Dendritic cell treated with granulocyte-macrophage colony-stimulating factor and Interleukin-4, amounts not matched to agents 40 ng/mL and 50 ng/mL, for 4 days (primary cell): ENCODE results near the gene SUMO2.
A peak's percentile ranks its signal among the peaks of the same experiment; 100 is the strongest.
"Not testable (repeated sequence)": the region's sequence is repeated elsewhere in the genome, so short reads cannot be mapped to it uniquely, and the experiment has no call there.

ENCODE experiments used
- H3K27ac Mint-ChIP-seq: one replicate; pipeline ENCODE4 v1.8.0; 2022; ENCODE audit warnings: mild to moderate bottlenecking, mixed read lengths
- H3K27me3 Mint-ChIP-seq: one replicate; pipeline ENCODE4 v1.8.0; 2022; ENCODE audit warnings: mild to moderate bottlenecking, mixed read lengths
- H3K36me3 Mint-ChIP-seq: one replicate; pipeline ENCODE4 v1.8.0; 2022; ENCODE audit warnings: low read depth, mixed read lengths
- H3K4me1 Mint-ChIP-seq: one replicate; pipeline ENCODE4 v1.8.0; 2022; ENCODE audit warnings: low read depth, mixed read lengths
- H3K4me3 Mint-ChIP-seq: one replicate; pipeline ENCODE4 v1.8.0; 2022; ENCODE audit warnings: mild to moderate bottlenecking, moderate library complexity, mixed read lengths
- H3K9me3 Mint-ChIP-seq: one replicate; pipeline ENCODE4 v1.8.0; 2022; ENCODE audit warnings: mixed read lengths
- intact Hi-C: fragments of 100-400 bp; cut with micrococcal nuclease; formaldehyde crosslinking; loops from one replicate; pipeline ENCODE4 v1.15.0; 2022

The SUMO2 gene

GRCh38 chr17:75182569-75183436 lies at the start of gene SUMO2:
Gene SUMO2 (minus strand): TSS chr17:75182959. CDS start chr17:75182834, 125 bp downstream.
- Mint-ChIP-seq H3K27ac (peak within 1 kb of the TSS; percentile 99), H3K4me3 (peak within 1 kb of the TSS; percentile 79), H3K36me3 (peaks cover 45% of the 10 kb centered on the region), H3K27me3 (no peaks in the 10 kb centered on the region), H3K4me1 (peaks cover 29% of the 10 kb centered on the region), H3K9me3 (no peaks in the 10 kb centered on the region)
- intact Hi-C loops, result no loop called here

- H3K9me3 Mint-ChIP-seq, result no peaks in the 10 kb centered on the region
- intact Hi-C loops, result no loop called here
- H3K4me3 Mint-ChIP-seq, result no peak overlapping the region
- peaks cover 45% of the 10 kb centered on the region for H3K4me1 Mint-ChIP-seq
- H3K27ac Mint-ChIP-seq, result peak overlapping the region; percentile 26
- no peaks in the 10 kb centered on the region for H3K27me3 Mint-ChIP-seq
- peaks cover 85% of the 10 kb centered on the region for H3K36me3 Mint-ChIP-seq
Observed at GRCh38 chr17:75231741-75232464, 49.1 kb upstream of the SUMO2 start.

GRCh38 chr17:75231071-75231470 lies 48.3 kb upstream of the SUMO2 start:
- Mint-ChIP-seq H3K4me3 (no peak overlapping the region), H3K36me3 (peaks cover 85% of the 10 kb centered on the region), H3K27me3 (no peaks in the 10 kb centered on the region), H3K27ac (peak overlapping the region; percentile 26), H3K4me1 (peaks cover 49% of the 10 kb centered on the region), H3K9me3 (no peaks in the 10 kb centered on the region)
- intact Hi-C loops, result no loop called here

DNA sequence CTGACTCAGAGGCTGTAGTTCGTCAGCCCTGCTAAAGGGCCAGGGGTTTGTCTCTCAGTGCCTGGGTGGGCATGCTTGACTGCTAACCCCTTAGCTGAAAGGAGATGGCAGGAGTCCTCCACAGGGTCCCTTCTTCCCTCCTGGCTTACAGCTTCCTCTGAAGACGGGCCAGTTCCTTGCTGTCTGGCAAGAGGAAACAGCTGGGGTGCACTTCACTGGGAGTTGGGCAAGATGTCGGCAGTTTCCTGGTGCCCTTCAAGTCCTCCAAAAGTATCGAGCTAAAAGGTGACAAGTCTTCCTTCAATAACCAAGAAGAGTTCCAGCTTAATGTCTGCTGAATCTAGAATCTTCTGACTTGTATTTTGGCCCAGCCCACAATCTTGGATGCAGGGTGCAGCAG lies 46.1 kb upstream of the SUMO2 start:
- Mint-ChIP-seq H3K27me3 (no peaks in the 10 kb centered on the region), H3K4me1 (peaks cover 70% of the 10 kb centered on the region), H3K9me3 (no peaks in the 10 kb centered on the region), H3K4me3 (no peak overlapping the region), H3K27ac (peak overlapping the region; percentile 88), H3K36me3 (peaks cover 85% of the 10 kb centered on the region)
- intact Hi-C loops, result no loop called here

DNA sequence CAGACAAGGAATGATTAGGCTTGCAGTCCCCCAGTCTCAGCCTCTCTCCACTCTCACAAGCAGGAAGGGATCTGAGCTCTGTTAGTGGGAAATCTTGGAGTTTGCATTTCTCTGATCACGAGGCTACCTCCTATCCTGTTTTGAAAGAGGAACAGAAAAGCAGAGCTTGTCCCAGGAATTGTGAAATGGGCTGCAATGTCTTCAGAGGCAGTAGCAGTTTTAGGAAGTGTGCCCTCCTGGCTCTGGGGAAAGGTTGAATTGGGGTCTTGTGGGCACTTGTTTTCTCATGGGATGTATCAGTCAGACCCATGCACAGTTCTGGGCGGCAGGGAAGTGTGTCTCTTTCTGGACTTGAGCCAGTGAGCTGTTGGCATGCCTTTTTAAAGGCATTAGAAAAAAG lies 45.5 kb upstream of the SUMO2 start:
- no peaks in the 10 kb centered on the region for H3K9me3 Mint-ChIP-seq
- H3K36me3 Mint-ChIP-seq, result peaks cover 85% of the 10 kb centered on the region
- H3K27me3 Mint-ChIP-seq, result no peaks in the 10 kb centered on the region
- H3K4me1 Mint-ChIP-seq, result peaks cover 70% of the 10 kb centered on the region
- intact Hi-C loops, result no loop called here
- peak overlapping the region; percentile 28 for H3K4me3 Mint-ChIP-seq
- H3K27ac Mint-ChIP-seq, result peak overlapping the region; percentile 88

DNA sequence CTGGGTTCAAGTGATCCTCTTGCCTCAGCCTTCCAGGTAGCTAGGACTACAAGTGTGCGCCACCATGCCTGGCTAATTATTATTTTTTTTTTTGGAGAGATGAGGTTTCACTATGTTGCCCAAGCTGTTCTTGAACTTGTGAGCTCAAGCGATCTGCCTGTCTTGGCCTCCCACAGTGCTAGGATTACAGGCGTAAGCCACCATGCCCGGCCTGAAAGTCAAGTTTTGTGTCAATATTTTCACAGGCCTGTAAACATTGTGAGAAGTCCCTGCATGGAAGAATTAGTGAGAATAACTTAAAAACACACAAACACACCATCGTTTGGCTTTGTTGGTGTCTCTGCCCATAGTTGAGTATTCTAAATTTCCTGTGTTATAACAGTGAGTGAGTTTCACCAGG lies 45.0 kb upstream of the SUMO2 start:
- H3K4me1 Mint-ChIP-seq, result peaks cover 70% of the 10 kb centered on the region

DNA sequence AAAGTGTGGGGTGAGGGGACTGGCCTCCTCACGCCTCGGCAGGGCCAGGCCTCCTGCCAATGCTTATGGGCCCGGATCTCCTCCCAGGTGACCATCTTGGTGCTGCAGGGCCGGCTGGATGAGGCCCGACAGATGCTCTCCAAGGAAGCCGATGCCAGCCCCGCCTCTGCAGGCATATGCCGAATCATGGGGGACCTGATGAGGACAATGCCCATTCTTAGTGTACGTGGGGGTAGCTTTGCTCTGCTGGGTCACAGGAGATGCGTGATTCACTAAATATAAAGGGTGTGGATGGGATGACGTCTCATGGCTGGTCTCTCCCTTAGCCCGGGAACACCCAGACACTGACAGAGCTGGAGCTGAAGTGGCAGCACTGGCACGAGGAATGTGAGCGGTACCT lies 42.3 kb upstream of the SUMO2 start:
- peaks cover 55% of the 10 kb centered on the region for H3K4me1 Mint-ChIP-seq
- H3K4me3 Mint-ChIP-seq, result no peak overlapping the region
- H3K27me3 Mint-ChIP-seq, result no peaks in the 10 kb centered on the region
- intact Hi-C loops, result no loop called here
- no peaks in the 10 kb centered on the region for H3K9me3 Mint-ChIP-seq
- peak overlapping the region; percentile 62 for H3K27ac Mint-ChIP-seq
- H3K36me3 Mint-ChIP-seq, result peaks cover 85% of the 10 kb centered on the region

More for the DNA sequence above, 45.0 kb upstream of the SUMO2 start:
- intact Hi-C loops, result no loop called here
- H3K36me3 Mint-ChIP-seq, result peaks cover 85% of the 10 kb centered on the region
- no peaks in the 10 kb centered on the region for H3K9me3 Mint-ChIP-seq
- no peaks in the 10 kb centered on the region for H3K27me3 Mint-ChIP-seq
- H3K27ac Mint-ChIP-seq, result peak overlapping the region; percentile 88
- peak overlapping the region; percentile 28 for H3K4me3 Mint-ChIP-seq

DNA sequence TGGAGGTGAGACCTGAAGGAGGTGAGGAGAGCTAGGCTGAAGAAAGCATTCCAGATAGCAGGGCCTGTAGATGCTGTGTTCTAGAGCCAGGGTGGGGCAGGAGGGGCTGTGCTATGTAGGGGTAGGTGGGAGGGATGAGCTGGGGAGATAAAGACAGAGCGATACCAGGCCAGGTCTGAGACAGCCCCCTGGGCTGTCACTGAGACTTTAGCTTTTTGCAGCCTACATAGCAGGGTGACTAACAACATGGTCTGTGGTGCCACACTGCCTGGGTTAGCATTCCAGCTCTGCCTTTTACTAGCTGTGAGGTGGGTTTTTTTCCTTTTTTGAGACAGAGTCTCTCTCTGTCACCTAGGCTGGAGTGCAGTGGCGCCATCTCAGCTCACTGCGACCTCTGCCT lies 37.1 kb upstream of the SUMO2 start:
- no peak overlapping the region for H3K4me3 Mint-ChIP-seq
- intact Hi-C loops, result no loop called here
- no peaks in the 10 kb centered on the region for H3K9me3 Mint-ChIP-seq
- no peaks in the 10 kb centered on the region for H3K27me3 Mint-ChIP-seq
- no peak overlapping the region for H3K27ac Mint-ChIP-seq
- peaks cover 13% of the 10 kb centered on the region for H3K4me1 Mint-ChIP-seq
- peaks cover 100% of the 10 kb centered on the region for H3K36me3 Mint-ChIP-seq

GRCh38 chr17:75218131-75218530 lies 35.4 kb upstream of the SUMO2 start:
- Mint-ChIP-seq H3K9me3 (no peaks in the 10 kb centered on the region), H3K27me3 (no peaks in the 10 kb centered on the region), H3K36me3 (peaks cover 100% of the 10 kb centered on the region), H3K4me1 (peaks cover 5% of the 10 kb centered on the region), H3K27ac (no peak overlapping the region), H3K4me3 (no peak overlapping the region)
- intact Hi-C loops, result no loop called here

GRCh38 chr17:75209061-75209460 lies 26.3 kb upstream of the SUMO2 start:
- no peaks in the 10 kb centered on the region for H3K27me3 Mint-ChIP-seq
- no peak overlapping the region for H3K27ac Mint-ChIP-seq
- no peaks in the 10 kb centered on the region for H3K9me3 Mint-ChIP-seq
- H3K4me3 Mint-ChIP-seq, result no peak overlapping the region
- intact Hi-C loops, result no loop called here
- peaks cover 21% of the 10 kb centered on the region for H3K4me1 Mint-ChIP-seq
- peaks cover 73% of the 10 kb centered on the region for H3K36me3 Mint-ChIP-seq

- peaks cover 64% of the 10 kb centered on the region for H3K36me3 Mint-ChIP-seq
- intact Hi-C loops, result no loop called here
- no peak overlapping the region for H3K27ac Mint-ChIP-seq
- peaks cover 21% of the 10 kb centered on the region for H3K4me1 Mint-ChIP-seq
- no peaks in the 10 kb centered on the region for H3K9me3 Mint-ChIP-seq
- H3K4me3 Mint-ChIP-seq, result no peak overlapping the region
- H3K27me3 Mint-ChIP-seq, result no peaks in the 10 kb centered on the region
Observed at GRCh38 chr17:75208161-75208560, 25.4 kb upstream of the SUMO2 start.

- Mint-ChIP-seq H3K36me3 (peaks cover 60% of the 10 kb centered on the region), H3K4me3 (no peak overlapping the region), H3K4me1 (peaks cover 21% of the 10 kb centered on the region), H3K9me3 (no peaks in the 10 kb centered on the region), H3K27ac (no peak overlapping the region), H3K27me3 (no peaks in the 10 kb centered on the region)
- intact Hi-C loops, result no loop called here
Observed at GRCh38 chr17:75207760-75208159, 25.0 kb upstream of the SUMO2 start.

GRCh38 chr17:75207050-75207407 lies 24.3 kb upstream of the SUMO2 start:
- Mint-ChIP-seq H3K27ac (peak overlapping the region; percentile 97), H3K4me1 (peaks cover 22% of the 10 kb centered on the region), H3K4me3 (peak overlapping the region; percentile 83), H3K36me3 (peaks cover 52% of the 10 kb centered on the region)
- H3K27me3 Mint-ChIP-seq, intact Hi-C loops, H3K9me3 Mint-ChIP-seq: not testable (repeated sequence)

GRCh38 chr17:75205793-75206163 lies 23.0 kb upstream of the SUMO2 start:
- intact Hi-C loops, result no loop called here

More at GRCh38 chr17:75205793-75206163, 23.0 kb upstream of the SUMO2 start:
- Mint-ChIP-seq H3K9me3 (no peaks in the 10 kb centered on the region), H3K4me1 (peaks cover 27% of the 10 kb centered on the region), H3K4me3 (peak overlapping the region; percentile 83), H3K27me3 (no peaks in the 10 kb centered on the region), H3K27ac (peak overlapping the region; percentile 97), H3K36me3 (peaks cover 40% of the 10 kb centered on the region)
